GM18505 (cell line): ENCODE measurements around the gene CYB561A3.

Experiments used
- ATAC-seq: cut with Tn5 transposase; IDR thresholded peaks from one replicate; pipeline ENCODE4 v1.9.1; 2021; ENCODE audit not compliant: unreplicated experiment
- POLR2A ChIP-seq: IDR thresholded peaks from 4 replicates; pipeline ENCODE4 v1.6.1; 2011; ENCODE audit warnings: borderline replicate concordance; ENCODE audit not compliant: insufficient read depth, insufficient read length; ENCODE audit errors: extremely low read depth

Gene CYB561A3

DNA sequence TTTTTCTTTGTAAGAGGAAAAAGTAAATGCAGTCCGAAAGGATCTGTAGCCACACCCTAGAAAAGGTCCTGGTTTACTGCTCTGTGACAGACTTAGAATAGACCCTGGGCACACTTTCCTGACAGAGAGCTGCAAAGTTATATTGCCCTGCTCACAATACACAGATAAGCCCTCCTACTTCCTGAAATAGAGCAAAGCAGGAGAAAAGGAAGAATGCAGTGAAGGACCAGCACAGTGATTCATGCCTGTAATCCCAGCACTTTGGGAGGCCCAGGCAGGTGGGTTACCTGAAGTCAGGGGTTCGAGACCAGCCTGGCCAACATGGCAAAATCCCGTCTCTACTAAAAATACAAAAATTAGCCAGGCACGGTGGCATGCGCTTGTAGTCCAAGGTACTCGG is 2.2 kb downstream of the CYB561A3 start:
- ATAC-seq, result no peak
- TF ChIP-seq POLR2A, result no peak

DNA sequence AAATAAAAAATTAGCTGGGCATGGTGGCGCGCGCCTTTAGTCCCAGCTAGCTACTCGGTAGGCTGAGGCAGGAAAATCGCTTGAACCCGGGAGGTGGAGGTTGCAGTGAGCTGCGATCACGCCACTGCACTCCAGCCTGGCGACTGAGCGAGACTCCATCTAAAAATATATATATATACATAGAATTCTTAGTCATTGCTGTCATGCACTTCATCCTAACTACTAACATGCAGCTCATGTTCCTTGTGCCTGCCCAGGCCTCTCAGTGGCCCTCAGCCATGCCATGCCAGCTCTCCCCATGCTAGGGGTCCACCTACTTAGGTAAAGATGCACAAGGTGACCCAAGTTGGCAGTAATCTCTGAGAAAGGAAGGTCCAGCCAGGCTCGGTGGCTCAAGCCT is 3.1 kb downstream of the CYB561A3 start:
- no peak for ATAC-seq
- TF ChIP-seq POLR2A, result no peak

DNA sequence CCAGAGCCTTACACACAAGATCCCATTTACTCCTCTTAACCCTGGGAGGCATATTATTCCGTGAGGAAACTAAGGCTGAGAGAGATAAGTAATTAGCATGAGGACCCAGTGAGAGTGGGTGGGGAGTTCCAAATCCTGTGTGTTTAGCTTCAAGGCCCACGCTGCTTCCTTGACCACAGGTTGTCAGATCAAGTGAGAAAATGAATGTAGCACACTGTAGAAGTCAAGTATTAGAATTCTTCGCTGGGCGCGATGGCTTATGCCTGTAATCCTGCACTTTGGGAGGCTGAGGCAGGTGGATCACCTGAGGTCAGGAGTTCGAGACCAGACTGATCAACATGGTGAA is 3.8 kb downstream of the CYB561A3 start:
- TF ChIP-seq POLR2A, result no peak
- no peak for ATAC-seq

DNA sequence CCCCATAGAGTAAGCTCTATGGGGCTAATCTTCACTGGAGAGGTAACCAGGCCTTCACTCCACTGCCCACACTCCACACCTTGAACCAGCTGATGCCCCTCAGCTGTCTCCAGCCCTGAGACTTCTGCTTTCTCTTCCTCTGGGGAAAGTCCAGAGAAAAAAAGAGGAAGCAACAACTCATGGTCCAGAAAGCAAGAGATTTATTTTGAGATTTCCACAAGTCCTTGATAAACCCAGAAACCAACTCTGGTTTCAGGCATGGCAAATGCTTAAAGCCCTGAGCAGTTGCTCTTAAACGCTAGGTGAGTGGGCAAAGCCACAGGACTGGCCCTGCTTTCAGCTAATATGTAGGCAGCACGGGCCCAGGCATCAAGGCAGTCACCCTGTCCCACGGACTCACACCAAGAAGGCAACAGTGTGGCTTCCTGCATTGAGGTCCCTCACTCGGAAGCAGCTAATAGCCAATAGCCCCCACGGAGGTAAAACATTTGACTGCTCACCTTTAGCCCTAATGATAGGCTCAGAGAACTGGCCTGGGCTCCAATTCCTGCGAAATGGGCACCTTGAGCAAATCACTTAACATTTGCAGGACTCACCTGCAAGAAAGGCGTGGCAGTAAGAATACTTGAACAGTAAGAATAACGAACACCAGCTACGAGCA is 4.3 kb downstream of the CYB561A3 start:
- TF ChIP-seq POLR2A, result peak; percentile 44
- ATAC-seq, result peak; percentile 44

DNA sequence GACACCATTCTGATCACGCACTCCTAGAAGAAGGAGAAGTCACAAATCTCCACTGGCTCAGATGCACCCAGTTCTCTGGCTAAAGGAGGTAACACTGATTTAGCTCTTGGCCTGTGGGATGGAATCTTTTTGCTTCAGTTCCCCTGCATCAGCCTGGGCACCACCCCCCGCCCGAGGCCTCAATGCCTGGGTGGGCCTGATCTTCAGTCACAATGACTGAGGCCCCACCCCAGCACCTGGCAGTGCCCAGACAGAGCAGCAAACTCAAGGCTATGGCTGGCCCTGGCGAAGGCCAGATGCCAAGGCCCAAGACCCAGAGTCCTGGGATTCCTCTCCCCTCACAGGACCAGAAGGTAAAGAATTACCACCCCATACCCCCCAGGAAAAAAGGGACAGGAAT is 5.0 kb downstream of the CYB561A3 start:
- TF ChIP-seq POLR2A, result no peak

DNA sequence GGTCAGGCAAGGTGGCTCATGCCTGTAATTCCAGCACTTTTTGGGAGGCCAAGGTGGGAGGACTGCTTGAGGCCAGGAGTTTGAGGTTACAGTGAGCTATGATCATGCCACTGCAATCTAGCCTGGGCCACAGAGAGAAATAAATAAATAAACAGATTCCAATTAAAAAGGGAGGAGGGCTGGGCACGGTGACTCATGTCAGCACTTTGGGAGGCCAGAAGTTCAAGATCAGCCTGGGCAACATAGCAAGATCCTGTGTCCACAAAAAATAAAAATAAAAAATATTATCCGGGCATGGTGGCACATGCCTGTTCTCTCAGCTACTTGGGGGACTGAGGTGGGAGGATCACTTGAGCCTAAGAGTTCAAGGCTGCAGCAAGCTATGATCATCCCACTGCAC is 7.5 kb downstream of the CYB561A3 start:
- no peak for TF ChIP-seq POLR2A
- no peak for ATAC-seq

More for the DNA sequence above, 5.0 kb downstream of the CYB561A3 start:
- ATAC-seq, result no peak

DNA sequence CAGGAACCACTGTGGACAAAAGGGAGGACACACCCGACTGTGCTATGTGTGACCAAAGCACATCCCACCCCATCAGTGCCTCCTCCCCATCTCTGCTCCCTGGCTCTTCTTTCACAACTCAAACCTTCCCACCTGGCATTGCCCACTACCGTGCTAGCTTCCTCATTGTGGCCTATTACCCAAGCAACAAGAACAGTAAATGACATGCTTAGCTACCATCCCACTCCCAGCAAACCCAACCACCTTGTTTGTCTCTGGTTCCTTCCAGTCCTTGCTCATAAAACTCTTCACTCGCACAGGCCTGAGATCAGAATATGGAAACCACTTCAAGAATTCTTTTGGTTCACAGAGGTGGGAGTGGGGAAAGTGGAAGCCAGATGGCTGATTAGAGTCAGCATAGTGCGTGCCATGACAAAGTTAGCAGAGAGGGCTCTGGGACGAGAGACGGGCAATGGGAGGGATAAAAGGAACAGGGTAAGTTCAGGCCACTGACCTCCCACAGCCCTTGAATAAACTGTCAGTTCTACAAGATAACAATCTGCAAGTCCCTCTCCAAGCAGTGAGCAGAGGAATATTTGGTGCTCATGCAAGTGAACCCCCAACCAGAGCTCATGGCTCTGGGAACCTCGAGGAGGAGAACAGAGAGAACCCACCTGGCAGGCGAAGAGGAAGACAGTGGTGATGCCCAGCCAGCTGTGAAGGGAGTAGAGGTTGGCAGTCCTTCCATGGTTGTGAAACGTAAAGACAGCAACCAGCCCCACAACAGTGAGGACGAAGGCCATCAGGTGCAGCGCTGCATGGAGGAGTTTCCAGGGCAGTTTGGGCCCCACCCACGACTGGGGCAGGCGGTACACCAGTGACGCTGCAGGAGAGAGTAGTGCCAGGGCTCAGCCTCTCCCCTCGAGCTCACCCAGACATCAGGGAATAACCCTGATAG is 8.3 kb downstream of the CYB561A3 start:
- no peak for ATAC-seq
- no peak for TF ChIP-seq POLR2A

DNA sequence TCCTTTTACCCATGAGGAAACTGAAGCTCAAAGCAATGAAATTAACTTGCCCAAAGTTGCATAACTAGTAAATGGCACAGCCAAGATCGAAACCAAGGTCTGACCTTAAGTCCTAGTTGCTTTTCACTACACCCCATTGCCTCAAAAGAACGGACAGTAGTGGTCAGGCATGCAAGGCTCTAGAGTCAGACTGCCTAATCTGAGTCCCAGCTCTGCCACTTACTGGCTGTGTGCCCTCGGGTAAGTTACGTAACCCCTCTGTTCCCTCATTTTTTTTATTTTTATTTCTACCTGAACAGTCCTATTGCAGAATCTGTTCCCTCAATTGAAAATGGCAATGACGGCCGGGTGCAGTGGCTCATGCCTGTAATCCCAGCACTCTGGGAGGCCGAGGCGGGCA is 9.6 kb downstream of the CYB561A3 start:
- no peak for TF ChIP-seq POLR2A
- ATAC-seq, result no peak

DNA sequence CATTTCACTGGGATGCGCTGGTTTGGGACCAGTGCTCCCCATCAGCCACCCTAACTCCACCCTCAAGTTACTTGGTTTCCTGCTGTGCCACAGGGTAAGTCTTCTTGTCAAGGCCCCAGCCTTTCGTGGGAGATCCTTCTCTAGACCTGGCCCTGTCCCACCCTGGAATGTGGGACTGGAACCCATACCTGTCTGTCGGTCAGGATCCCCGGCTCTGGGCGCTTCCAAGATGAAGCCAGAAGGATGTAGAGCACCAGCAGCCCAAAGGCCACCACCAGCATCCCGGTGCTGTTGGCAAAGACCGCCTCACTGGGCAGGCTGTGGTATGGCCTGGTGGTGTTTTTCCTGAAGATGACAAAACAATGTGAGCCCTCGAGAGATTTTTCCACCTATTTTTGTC is 10.9 kb downstream of the CYB561A3 start:
- TF ChIP-seq POLR2A, result no peak
- no peak for ATAC-seq

DNA sequence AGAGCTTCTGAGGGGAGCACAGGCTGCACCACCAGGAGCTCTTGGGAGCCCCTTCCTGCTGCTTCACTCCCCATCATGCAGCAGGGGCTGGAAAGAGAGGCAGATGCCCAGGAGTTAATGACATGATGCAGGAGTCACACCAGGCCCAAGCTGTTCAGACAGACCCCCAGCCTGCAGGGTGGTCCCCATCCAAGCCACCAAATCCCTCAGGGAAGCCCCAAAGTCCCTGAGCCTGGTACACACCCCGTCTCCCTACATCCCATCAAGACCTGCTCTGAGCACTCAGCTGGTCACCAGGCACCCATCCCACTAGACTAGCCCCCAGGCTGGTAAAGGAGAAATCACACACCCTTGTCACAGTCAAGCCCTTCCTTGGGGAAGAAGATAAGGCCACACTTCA is 11.3 kb downstream of the CYB561A3 start:
- TF ChIP-seq POLR2A, result no peak
- no peak for ATAC-seq

DNA sequence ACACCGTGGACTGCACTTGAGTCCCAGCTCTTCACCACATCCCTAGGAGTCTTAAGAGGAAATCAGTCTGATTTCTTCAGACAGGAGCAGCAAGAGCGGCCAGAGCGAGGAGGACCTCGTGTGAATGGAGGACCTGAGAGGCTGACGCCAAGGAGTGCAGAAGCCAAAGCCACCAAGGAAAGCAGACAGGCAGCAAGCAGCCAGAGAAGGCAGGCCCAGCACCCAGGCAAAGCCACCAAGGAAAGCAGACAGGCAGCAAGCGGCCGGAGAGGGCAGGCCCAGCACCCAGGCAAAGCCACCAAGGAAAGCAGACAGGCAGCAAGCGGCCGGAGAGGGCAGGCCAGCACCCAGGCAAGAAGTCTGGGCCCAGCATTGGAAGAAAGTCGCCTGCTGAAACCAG is 11.8 kb downstream of the CYB561A3 start:
- ATAC-seq, result no peak
- no peak for TF ChIP-seq POLR2A

DNA sequence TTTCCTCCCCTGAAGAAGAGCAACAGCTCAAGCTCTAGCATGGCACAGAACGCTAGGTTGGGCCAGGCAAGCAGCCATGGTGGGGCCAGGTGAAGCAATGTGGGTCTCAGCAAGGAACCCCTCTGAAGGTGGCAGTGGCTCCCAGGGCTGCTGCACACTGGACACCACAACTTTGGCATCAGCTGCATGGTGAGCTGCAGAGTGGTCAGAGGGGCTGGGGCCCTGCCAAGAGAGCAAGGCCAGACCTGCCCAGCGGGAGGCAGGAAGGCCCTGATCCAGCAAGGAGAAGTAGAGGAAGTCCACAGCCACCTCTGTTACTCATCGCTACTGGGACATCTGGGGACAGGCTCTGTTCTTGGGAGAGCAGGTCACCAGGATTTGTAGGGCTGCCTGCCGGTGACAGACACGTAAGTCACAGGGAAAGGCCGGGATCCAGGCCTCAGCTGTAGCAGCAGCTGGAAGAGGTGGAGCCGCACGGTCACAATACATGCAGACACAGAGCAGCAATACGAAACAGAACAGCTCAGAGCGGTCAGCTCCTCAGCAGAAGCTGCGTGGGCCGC is 12.4 kb downstream of the CYB561A3 start:
- no peak for TF ChIP-seq POLR2A
- ATAC-seq, result no peak

DNA sequence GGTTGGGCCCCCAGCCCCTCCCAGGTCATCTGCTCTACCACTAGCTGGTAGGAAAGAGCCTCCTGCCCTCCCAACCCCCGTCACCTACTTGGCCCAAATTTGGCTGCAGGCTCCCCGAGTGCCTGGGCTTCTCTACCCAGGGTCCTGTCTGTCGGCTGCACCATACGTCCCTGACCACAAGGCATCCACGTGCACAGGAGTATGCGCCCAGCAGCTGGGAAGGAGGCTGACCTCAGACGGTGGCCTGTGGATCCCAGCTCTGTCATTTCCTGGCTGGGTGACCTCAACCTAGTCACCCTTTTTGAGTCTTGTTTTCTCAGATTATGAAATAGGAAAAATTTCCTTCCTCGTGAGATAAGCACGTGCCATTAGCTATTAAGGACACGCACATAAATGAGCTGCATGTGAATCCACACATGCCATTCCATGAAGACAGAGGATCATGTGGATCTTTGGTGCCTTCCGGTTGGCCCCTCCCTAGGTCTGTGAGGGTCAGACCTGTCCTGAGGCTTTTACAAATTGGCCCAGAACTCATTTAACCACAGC is 13.7 kb downstream of the CYB561A3 start:
- TF ChIP-seq POLR2A, result no peak
- no peak for ATAC-seq
